DND-41 (cell line): ENCODE measurements around the gene COL6A3.

ENCODE experiments used
- ATAC-seq: fragments of 200-7000 bp; cut with Tn5 transposase; 3 replicates; pipeline ENCODE4 v1.9.1; 2021; ENCODE audit warnings: low read depth; ENCODE audit not compliant: insufficient read depth
- DNase-seq: peaks from one replicate; pipeline ENCODE4 v3.0.0-alpha.2; 2020
- H2AFZ ChIP-seq: 2 replicates; pipeline ENCODE4 v1.6.0; 2012; ENCODE audit warnings: low read depth, low read length
- H3K27ac ChIP-seq: 2 replicates; pipeline ENCODE4 v1.5.1; 2012; ENCODE audit warnings: low read length, inconsistent platforms
- H3K27me3 ChIP-seq: fragments of 200-600 bp; sonication (generic); 2 replicates; pipeline ENCODE4 v1.6.0; 2012; ENCODE audit warnings: low read length, mild to moderate bottlenecking, inconsistent platforms; ENCODE audit not compliant: insufficient read depth, poor library complexity
- H3K36me3 ChIP-seq: 2 replicates; pipeline ENCODE4 v1.5.1; 2012; ENCODE audit warnings: low read length, inconsistent platforms; ENCODE audit not compliant: insufficient read depth
- H3K4me1 ChIP-seq: 2 replicates; pipeline ENCODE4 v1.5.1; 2012; ENCODE audit warnings: mild to moderate bottlenecking, low read length; ENCODE audit not compliant: insufficient read depth
- H3K4me2 ChIP-seq: 2 replicates; pipeline ENCODE4 v1.6.0; 2012; ENCODE audit warnings: mild to moderate bottlenecking, moderate library complexity, low read length, inconsistent platforms; ENCODE audit not compliant: insufficient read depth
- H3K4me3 ChIP-seq, 2 experiments: fragments of 200-600 bp in 1 of 2; shearing (Covaris generic) in 1 of 2; 2 replicates each; pipeline ENCODE4 v1.5.1; 2012 to 2016; ENCODE audit warnings: inconsistent platforms in 2 of 2, low read length in 2 of 2, mild to moderate bottlenecking in 2 of 2, low read depth in 1 of 2, moderate library complexity in 1 of 2
- H3K79me2 ChIP-seq: 2 replicates; pipeline ENCODE4 v1.6.0; 2012; ENCODE audit warnings: low read length, inconsistent platforms; ENCODE audit not compliant: insufficient read depth
- H3K9ac ChIP-seq: 2 replicates; pipeline ENCODE4 v1.6.0; 2012; ENCODE audit warnings: low read depth, mild to moderate bottlenecking, inconsistent platforms, low read length, moderate library complexity
- H3K9me3 ChIP-seq: 2 replicates; pipeline ENCODE4 v1.5.1; 2012; ENCODE audit warnings: low read length, moderate library complexity, mild to moderate bottlenecking, inconsistent platforms; ENCODE audit not compliant: insufficient read depth, severe bottlenecking
- H4K20me1 ChIP-seq: 2 replicates; pipeline ENCODE4 v1.6.0; 2012; ENCODE audit warnings: low read length; ENCODE audit not compliant: insufficient read depth
- CTCF ChIP-seq: IDR thresholded peaks from 2 replicates; pipeline ENCODE4 v1.5.1; 2012; ENCODE audit warnings: borderline replicate concordance, low read length, moderate library complexity, mild to moderate bottlenecking; ENCODE audit not compliant: poor library complexity, severe bottlenecking; ENCODE audit errors: extremely low read depth
- EZH2 ChIP-seq: IDR thresholded peaks from 3 replicates; pipeline ENCODE4 v1.6.1; 2012; ENCODE audit warnings: borderline replicate concordance, low read depth, mild to moderate bottlenecking, moderate library complexity, low read length, inconsistent platforms; ENCODE audit not compliant: severe bottlenecking

COL6A3 gene

GRCh38 chr2:237281836-237282306, 132.1 kb downstream of the COL6A3 start:
- DNase-seq (no peak), ATAC-seq (no peak)
- no peaks in the 10 kb centered on the region for H3K27me3 ChIP-seq
- H3K79me2 ChIP-seq, result no peaks in the 10 kb centered on the region
- H3K4me3 ChIP-seq, result no peak overlapping the region
- H3K9ac ChIP-seq, result no peak overlapping the region
- H3K27ac ChIP-seq, result no peak overlapping the region
- no peaks in the 10 kb centered on the region for H3K4me1 ChIP-seq
- no peak for TF ChIP-seq CTCF
- TF ChIP-seq EZH2, result no peak
- H3K9me3 ChIP-seq, result no peaks in the 10 kb centered on the region
- H3K36me3 ChIP-seq, result no peaks in the 10 kb centered on the region
- H4K20me1 ChIP-seq, result no peaks in the 10 kb centered on the region
- H3K4me2 ChIP-seq, result no peak overlapping the region
- no peak overlapping the region for H2AFZ ChIP-seq

- Histone ChIP-seq H3K27me3 (no peaks in the 10 kb centered on the region), H3K4me3 (no peak overlapping the region), H3K4me1 (no peaks in the 10 kb centered on the region), H3K27ac (no peak overlapping the region), H3K9ac (no peak overlapping the region), H4K20me1 (no peaks in the 10 kb centered on the region), H3K9me3 (no peaks in the 10 kb centered on the region), H3K36me3 (no peaks in the 10 kb centered on the region), H2AFZ (no peak overlapping the region), H3K4me2 (no peak overlapping the region), H3K79me2 (no peaks in the 10 kb centered on the region)
- DNase-seq (no peak), ATAC-seq (no peak)
- TF ChIP-seq EZH2 (no peak), CTCF (no peak)
These were observed 133.0 kb downstream of the COL6A3 start for GRCh38 chr2:237280939-237281338.

- no peak for TF ChIP-seq EZH2
- no peak for TF ChIP-seq CTCF
These were observed 133.7 kb downstream of the COL6A3 start for GRCh38 chr2:237280229-237280628.

More at GRCh38 chr2:237280229-237280628, 133.7 kb downstream of the COL6A3 start:
- no peak overlapping the region for H2AFZ ChIP-seq
- H3K9me3 ChIP-seq, result no peaks in the 10 kb centered on the region
- H3K9ac ChIP-seq, result no peak overlapping the region
- no peak for DNase-seq
- no peaks in the 10 kb centered on the region for H3K27me3 ChIP-seq
- no peak overlapping the region for H3K4me2 ChIP-seq
- no peaks in the 10 kb centered on the region for H4K20me1 ChIP-seq
- no peak overlapping the region for H3K27ac ChIP-seq
- no peak overlapping the region for H3K4me3 ChIP-seq
- ATAC-seq, result no peak
- no peaks in the 10 kb centered on the region for H3K36me3 ChIP-seq
- no peaks in the 10 kb centered on the region for H3K4me1 ChIP-seq
- H3K79me2 ChIP-seq, result no peaks in the 10 kb centered on the region
